Stimulated activated memory B cell treated with anti-CD40 and anti-IgM and Interleukin-4, amounts not matched to agents 10 μg/mL and 1 μg/mL and 100 μg/mL, for 72 hours (primary cell): ENCODE measurements around the gene SOX30.

Experiments
- ATAC-seq: fragments of 150-1000 bp; cut with Tn5 transposase; 2 replicates; pipeline ENCODE4 v1.10.0; 2021
- H3K27ac Mint-ChIP-seq: one replicate; pipeline ENCODE4 v1.8.0; 2022; ENCODE audit warnings: mild to moderate bottlenecking, mixed read lengths
- H3K27me3 Mint-ChIP-seq: one replicate; pipeline ENCODE4 v1.8.0; 2022; ENCODE audit warnings: mixed read lengths
- H3K36me3 Mint-ChIP-seq: one replicate; pipeline ENCODE4 v1.8.0; 2022; ENCODE audit warnings: mixed read lengths
- H3K4me1 Mint-ChIP-seq: one replicate; pipeline ENCODE4 v1.8.0; 2022; ENCODE audit warnings: mixed read lengths
- H3K4me3 Mint-ChIP-seq: one replicate; pipeline ENCODE4 v1.8.0; 2022; ENCODE audit warnings: mild to moderate bottlenecking, moderate library complexity, mixed read lengths
- H3K9me3 Mint-ChIP-seq: one replicate; pipeline ENCODE4 v1.8.0; 2022; ENCODE audit warnings: mixed read lengths

Gene SOX30

GRCh38 chr5:157603333-157604190 lies 48.7 kb downstream of the SOX30 start:
- Mint-ChIP-seq H3K27ac (peak overlapping the region; percentile 59), H3K27me3 (no peaks in the 10 kb centered on the region), H3K4me1 (peaks cover 68% of the 10 kb centered on the region), H3K36me3 (no peaks in the 10 kb centered on the region), H3K4me3 (peak overlapping the region; percentile 23), H3K9me3 (no peaks in the 10 kb centered on the region)
- peak; percentile 65 for ATAC-seq

GRCh38 chr5:157602505-157602904 lies 49.7 kb downstream of the SOX30 start:
- peak; percentile 87 for ATAC-seq
- peaks cover 68% of the 10 kb centered on the region for H3K4me1 Mint-ChIP-seq
- H3K27ac Mint-ChIP-seq: peak overlapping the region; percentile 59
- H3K27me3 Mint-ChIP-seq: no peaks in the 10 kb centered on the region
- H3K9me3 Mint-ChIP-seq: no peaks in the 10 kb centered on the region
- H3K36me3 Mint-ChIP-seq: no peaks in the 10 kb centered on the region
- peak overlapping the region; percentile 1 for H3K4me3 Mint-ChIP-seq

GRCh38 chr5:157600252-157600651 lies 52.0 kb downstream of the SOX30 start:
- H3K27ac Mint-ChIP-seq: peak overlapping the region; percentile 59
- ATAC-seq: no peak
- H3K4me1 Mint-ChIP-seq: peaks cover 76% of the 10 kb centered on the region
- no peak overlapping the region for H3K4me3 Mint-ChIP-seq
- no peaks in the 10 kb centered on the region for H3K36me3 Mint-ChIP-seq
- no peaks in the 10 kb centered on the region for H3K27me3 Mint-ChIP-seq
- no peaks in the 10 kb centered on the region for H3K9me3 Mint-ChIP-seq

DNA sequence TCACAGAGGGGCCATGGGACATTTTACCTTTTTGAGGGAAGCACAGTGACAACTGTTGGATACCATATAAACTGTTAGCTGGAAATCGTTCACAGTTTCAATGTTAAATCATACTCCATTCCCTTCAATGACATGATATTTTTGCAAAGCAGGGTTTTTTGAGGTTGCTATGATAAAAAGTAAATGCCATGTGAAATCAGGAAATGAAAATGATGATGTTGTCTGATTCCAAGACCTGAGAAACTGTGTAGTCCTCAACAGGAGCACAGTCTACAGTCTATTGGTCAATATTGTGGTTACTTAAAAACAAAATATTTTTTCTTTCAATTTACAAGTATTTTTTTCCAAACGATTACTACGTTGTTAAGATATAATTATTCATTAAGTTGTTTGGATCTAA lies 52.7 kb downstream of the SOX30 start:
- peak overlapping the region; percentile 82 for H3K27ac Mint-ChIP-seq
- peaks cover 83% of the 10 kb centered on the region for H3K4me1 Mint-ChIP-seq
- no peaks in the 10 kb centered on the region for H3K9me3 Mint-ChIP-seq
- H3K4me3 Mint-ChIP-seq: no peak overlapping the region
- ATAC-seq: no peak
- H3K36me3 Mint-ChIP-seq: no peaks in the 10 kb centered on the region
- H3K27me3 Mint-ChIP-seq: no peaks in the 10 kb centered on the region

DNA sequence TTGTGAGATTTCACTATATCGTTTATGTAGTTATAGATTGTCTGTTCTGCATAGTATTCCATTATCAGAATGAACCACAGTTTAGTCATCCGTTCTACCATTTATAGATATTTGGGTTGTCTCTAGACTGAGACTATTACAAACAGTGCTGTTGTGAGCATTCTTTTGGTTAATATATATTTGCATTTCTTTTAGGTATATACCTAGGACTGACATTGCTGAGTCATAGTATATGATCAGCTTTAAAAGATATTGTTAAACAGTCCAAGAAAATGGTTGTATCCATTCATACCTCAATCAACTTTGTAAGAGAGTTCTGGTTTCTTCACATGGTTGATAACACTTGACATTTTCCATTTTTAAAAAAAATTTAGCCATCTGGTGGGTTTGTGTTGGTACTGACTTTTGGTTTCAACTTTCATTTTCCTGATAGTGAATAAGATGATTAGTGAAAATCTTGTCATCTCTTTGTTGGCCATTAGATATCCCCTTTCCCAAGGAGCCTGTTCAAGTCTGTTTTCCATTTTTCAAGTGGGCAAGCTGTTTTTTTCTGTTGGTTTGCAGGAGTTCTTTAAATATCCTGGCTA lies 53.8 kb downstream of the SOX30 start:
- Mint-ChIP-seq H3K27me3 (no peaks in the 10 kb centered on the region), H3K36me3 (no peaks in the 10 kb centered on the region), H3K4me1 (peaks cover 84% of the 10 kb centered on the region), H3K27ac (peak overlapping the region; percentile 82), H3K4me3 (no peak overlapping the region), H3K9me3 (no peaks in the 10 kb centered on the region)
- peak; percentile 4 for ATAC-seq

DNA sequence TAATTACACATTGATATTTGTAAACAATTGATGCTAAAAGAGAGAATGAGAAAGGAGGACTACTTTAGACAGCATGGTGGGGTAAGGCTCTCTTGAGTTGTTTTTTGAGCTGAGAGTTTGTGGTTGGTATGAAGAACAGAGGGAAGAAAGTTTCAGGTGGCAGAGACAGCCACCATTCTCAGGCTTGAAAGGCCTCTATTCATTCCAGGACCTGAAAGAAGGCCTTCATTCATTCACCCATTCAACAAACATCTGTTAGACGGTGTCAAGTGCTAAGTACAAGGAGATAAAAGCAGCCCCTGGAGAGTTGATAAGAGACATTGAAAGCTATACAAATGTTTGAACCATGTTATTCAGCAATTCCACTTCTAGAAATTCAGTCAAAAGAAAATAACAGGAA lies 55.0 kb downstream of the SOX30 start:
- peak overlapping the region; percentile 12 for H3K4me3 Mint-ChIP-seq
- no peak for ATAC-seq
- peak overlapping the region; percentile 82 for H3K27ac Mint-ChIP-seq
- H3K4me1 Mint-ChIP-seq: peaks cover 84% of the 10 kb centered on the region
- no peaks in the 10 kb centered on the region for H3K9me3 Mint-ChIP-seq
- no peaks in the 10 kb centered on the region for H3K27me3 Mint-ChIP-seq
- no peaks in the 10 kb centered on the region for H3K36me3 Mint-ChIP-seq

DNA sequence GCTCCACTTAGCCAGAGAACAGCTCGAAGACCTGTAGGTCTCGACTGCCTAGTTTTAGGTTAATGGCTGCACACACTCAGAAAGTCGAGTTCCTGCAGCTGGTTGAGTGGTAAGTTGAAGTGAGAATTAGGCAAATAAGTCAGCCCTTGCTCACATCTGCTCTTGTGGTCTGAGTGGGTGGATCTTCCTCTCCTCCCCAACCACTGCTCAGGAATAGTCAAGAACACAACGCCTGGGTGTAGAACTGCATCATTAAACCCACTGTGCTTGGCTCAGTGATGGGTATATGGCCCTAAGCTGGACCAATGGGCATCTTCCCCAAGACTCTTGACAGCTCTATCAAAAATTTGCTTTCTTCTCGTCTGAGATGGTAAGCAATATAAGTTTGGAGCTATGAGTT lies 55.8 kb downstream of the SOX30 start:
- Mint-ChIP-seq H3K27me3 (no peaks in the 10 kb centered on the region), H3K27ac (peak overlapping the region; percentile 82), H3K4me1 (peaks cover 89% of the 10 kb centered on the region), H3K9me3 (peaks cover 5% of the 10 kb centered on the region), H3K36me3 (peaks cover 7% of the 10 kb centered on the region), H3K4me3 (no peak overlapping the region)
- peak; percentile 91 for ATAC-seq

- Mint-ChIP-seq H3K4me1 (peaks cover 91% of the 10 kb centered on the region), H3K4me3 (no peak overlapping the region), H3K36me3 (peaks cover 7% of the 10 kb centered on the region), H3K27ac (peak overlapping the region; percentile 82), H3K27me3 (no peaks in the 10 kb centered on the region), H3K9me3 (peaks cover 5% of the 10 kb centered on the region)
- ATAC-seq: no peak
These were observed 57.4 kb downstream of the SOX30 start for GRCh38 chr5:157594675-157595459.

- Mint-ChIP-seq H3K4me3 (no peak overlapping the region), H3K36me3 (peaks cover 7% of the 10 kb centered on the region), H3K27ac (peak overlapping the region; percentile 82), H3K4me1 (peaks cover 87% of the 10 kb centered on the region), H3K27me3 (no peaks in the 10 kb centered on the region), H3K9me3 (peaks cover 5% of the 10 kb centered on the region)
- ATAC-seq: peak; percentile 54
These were observed 58.0 kb downstream of the SOX30 start for GRCh38 chr5:157594257-157594656.

- peaks cover 5% of the 10 kb centered on the region for H3K9me3 Mint-ChIP-seq
- peak overlapping the region; percentile 65 for H3K4me3 Mint-ChIP-seq
- H3K4me1 Mint-ChIP-seq: peaks cover 76% of the 10 kb centered on the region
- peak overlapping the region; percentile 82 for H3K27ac Mint-ChIP-seq
- H3K36me3 Mint-ChIP-seq: peaks cover 7% of the 10 kb centered on the region
- ATAC-seq: no peak
- H3K27me3 Mint-ChIP-seq: no peaks in the 10 kb centered on the region
These were observed 59.0 kb downstream of the SOX30 start for GRCh38 chr5:157593052-157593757.

GRCh38 chr5:157592594-157592993 lies 59.6 kb downstream of the SOX30 start:
- Mint-ChIP-seq H3K27ac (peak overlapping the region; percentile 82), H3K36me3 (peaks cover 7% of the 10 kb centered on the region), H3K4me1 (peaks cover 70% of the 10 kb centered on the region), H3K27me3 (no peaks in the 10 kb centered on the region), H3K9me3 (peaks cover 5% of the 10 kb centered on the region), H3K4me3 (peak overlapping the region; percentile 65)
- peak; percentile 38 for ATAC-seq

- Mint-ChIP-seq H3K4me1 (peaks cover 49% of the 10 kb centered on the region), H3K9me3 (peaks cover 5% of the 10 kb centered on the region), H3K27ac (peak overlapping the region; percentile 54), H3K27me3 (no peaks in the 10 kb centered on the region), H3K4me3 (no peak overlapping the region), H3K36me3 (peaks cover 7% of the 10 kb centered on the region)
- ATAC-seq: no peak
These were observed 61.8 kb downstream of the SOX30 start for GRCh38 chr5:157590478-157590877.

GRCh38 chr5:157584628-157585027 lies 67.6 kb downstream of the SOX30 start:
- H3K27me3 Mint-ChIP-seq: no peaks in the 10 kb centered on the region
- H3K4me1 Mint-ChIP-seq: peaks cover 29% of the 10 kb centered on the region
- H3K9me3 Mint-ChIP-seq: no peaks in the 10 kb centered on the region
- no peak for ATAC-seq
- no peak overlapping the region for H3K27ac Mint-ChIP-seq
- no peaks in the 10 kb centered on the region for H3K36me3 Mint-ChIP-seq
- no peak overlapping the region for H3K4me3 Mint-ChIP-seq

GRCh38 chr5:157582731-157583620 lies 69.3 kb downstream of the SOX30 start:
- H3K27me3 Mint-ChIP-seq: no peaks in the 10 kb centered on the region
- ATAC-seq: peak; percentile 83
- no peaks in the 10 kb centered on the region for H3K36me3 Mint-ChIP-seq
- no peaks in the 10 kb centered on the region for H3K9me3 Mint-ChIP-seq
- peak overlapping the region; percentile 92 for H3K27ac Mint-ChIP-seq
- peak overlapping the region; percentile 4 for H3K4me3 Mint-ChIP-seq
- H3K4me1 Mint-ChIP-seq: peaks cover 41% of the 10 kb centered on the region
